D341Med (cell line): ENCODE data around the gene ADCY10.
"Not testable (repeated sequence)": the region's sequence is repeated elsewhere in the genome, so short reads cannot be mapped to it uniquely, and the experiment has no call there.

Experiments used
- DNase-seq: peaks from one replicate; pipeline ENCODE4 v3.0.0; 2012; ENCODE audit warnings: low spot score

Gene ADCY10

DNA sequence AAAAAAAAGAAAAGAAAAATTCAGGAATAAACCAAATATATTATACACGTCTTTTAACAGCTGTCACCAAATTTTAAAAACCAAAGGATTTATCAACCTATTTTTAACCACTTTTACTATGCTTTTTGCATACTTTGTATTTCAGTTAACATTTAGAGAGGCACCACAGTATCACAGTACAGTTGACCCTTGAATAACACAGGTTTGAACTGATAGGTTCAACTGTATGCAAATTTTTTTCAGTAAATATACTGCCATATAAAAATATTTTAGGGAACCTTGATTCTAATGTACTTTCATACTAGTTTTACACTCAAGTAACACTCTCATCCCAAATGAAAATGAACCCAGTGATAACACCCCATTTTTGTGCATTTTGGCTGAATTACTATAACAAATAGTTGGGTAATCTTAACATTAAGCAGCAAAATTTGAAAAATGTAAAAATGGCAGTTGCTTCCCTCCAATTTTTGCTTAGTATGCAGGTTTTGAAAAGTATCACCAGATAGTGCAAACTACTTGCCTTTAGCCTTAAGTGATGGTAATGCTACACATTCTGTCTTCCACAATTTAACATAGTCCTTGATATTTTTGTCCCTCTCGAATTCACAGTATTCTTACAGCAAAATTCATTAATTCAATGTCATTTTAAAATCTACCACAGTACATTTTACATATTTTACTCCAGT is 10.8 kb upstream of the ADCY10 start:
- DNase-seq, result no peak

DNA sequence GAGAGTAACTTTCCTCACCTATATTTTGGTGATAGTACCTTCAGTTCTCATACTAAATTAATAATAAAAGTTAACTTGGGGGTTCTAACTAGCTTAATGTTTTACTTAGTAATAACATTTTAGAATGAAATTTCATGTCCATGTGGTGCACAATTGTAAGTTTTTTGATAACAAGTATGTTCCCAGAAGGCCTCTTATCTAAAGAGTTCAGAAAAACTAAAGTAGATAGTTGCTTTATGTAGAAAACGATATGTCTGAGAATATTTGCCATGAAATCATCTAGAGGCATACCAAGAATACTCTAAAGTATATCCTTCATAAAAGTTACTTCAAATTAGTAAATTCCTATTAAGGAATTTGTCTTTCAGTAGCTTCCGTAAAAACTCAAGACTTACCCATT is 10.2 kb upstream of the ADCY10 start:
- DNase-seq, result no peak

DNA sequence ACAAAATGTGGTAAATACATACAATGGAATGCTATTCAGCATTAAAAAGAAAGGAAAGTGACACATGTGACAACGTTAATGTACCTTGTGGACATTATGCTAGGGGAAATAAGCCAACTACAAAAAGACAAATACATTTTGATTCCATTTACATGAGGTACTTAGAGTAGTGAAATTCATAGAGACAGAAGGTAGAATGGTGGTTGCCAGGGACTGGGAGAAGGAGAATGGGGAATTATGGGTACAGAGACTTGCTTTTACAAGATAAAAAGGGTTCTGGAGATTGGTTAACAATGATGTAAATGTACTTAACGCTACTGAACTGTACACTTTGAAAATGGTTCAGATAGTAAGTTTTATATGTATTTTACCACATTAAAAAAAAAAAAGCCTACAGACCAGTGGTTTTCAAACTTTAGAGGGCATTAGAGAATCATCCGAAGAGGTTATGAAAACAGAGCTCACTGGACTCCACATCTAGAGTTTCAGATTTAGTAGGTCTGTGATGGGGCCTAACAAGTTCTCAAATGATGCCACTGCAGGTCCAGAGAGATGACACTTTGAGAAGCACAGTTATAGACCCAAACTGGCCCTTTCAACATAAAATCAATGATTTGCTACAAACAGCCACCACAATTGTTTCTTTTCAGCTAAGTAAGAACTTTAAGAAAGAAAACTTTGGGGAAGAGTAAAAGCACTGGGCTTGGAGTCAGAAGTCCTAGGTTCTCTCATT is 9.6 kb upstream of the ADCY10 start:
- no peak for DNase-seq

DNA sequence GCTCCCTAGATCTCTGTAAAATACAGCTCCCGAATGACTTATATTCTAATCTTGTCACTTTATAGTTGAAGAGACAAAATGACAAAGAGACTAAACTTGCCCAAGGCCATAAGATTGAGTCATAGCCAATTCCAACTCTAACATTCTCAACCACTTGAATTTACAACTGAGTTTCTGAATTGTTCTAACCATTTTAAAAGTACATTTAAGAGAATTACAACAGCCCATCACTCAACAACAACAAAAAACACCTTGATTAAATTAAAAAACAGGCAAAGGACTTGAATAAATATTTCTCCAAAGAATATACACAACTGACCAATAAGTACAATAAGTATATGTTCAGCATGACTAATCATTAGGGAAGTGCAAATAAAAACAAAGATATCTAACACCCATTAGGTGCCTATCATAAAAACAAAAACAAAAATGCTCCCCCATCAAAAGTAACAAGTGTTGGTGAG is 8.7 kb upstream of the ADCY10 start:
- no peak for DNase-seq

DNA sequence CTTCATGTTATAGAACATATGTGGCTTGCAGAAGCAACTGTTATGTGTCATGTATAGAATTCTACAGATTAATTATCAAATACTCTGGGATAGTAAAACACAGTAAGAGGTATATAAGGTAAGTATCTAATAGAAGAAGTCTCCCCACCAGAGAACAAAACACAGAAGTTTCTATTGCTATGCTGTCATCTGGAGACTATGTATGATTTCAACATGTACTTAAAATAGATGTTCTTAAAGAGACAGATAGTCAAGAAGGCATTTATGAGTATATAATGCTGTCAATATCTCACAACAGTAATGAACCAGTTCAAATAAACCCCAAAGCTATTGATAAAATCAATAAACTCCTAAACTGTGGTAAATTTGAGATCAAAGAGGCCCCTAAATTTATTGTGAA is 8.1 kb upstream of the ADCY10 start:
- no peak for DNase-seq

DNA sequence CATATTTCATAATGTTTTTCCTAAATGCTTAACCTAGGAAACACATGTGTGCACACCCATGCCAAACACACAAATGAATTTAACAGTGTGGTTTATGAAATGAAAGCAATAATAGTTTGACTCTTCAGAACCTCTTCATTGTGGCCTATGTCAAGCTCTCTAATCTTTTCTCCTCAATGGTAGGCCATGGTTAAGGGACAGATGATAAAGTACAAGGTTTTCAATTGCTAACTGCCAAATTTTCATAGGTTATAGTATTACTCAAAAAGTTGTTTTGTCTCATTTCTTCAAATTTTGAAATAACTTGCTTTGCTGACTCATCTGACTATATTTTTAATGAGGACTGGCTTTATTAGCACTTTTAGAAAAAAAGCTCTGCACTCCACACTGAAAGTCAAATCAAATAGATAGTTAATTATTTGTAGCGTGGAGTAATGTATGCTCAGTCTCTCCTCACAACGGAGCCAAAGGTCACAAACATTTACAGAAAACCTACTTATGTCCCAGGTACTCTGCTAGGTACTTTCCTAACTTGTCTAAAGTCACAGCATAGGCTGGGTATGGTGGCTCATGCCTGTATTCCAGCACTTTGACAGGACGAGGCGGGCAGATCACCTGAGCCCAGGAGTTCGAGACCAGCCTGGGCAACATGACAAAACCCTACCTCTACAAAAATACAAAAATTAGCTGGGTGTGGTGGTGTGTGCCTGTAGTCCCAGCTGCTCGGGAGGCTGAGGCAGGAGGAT is 3.0 kb upstream of the ADCY10 start:
- DNase-seq, result no peak

DNA sequence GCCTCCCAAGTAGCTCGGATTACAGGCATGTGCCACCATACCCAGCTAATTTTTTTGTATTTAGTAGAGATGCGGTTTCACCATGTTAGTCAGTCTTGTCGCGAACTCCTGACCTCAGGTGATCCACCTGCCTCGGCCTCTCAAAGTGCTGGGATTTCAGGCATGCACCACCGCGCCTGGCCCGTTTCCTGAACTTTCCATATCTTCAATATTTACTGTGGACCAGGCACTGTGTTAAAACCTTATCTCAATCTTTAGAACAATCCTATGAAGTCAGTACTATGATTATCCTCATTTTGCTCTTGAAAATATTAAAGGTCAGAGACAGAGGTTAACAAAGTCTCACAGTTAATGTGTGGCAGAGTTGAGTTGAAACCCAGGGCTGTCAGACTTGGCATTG is 1.6 kb upstream of the ADCY10 start:
- no peak for DNase-seq

DNA sequence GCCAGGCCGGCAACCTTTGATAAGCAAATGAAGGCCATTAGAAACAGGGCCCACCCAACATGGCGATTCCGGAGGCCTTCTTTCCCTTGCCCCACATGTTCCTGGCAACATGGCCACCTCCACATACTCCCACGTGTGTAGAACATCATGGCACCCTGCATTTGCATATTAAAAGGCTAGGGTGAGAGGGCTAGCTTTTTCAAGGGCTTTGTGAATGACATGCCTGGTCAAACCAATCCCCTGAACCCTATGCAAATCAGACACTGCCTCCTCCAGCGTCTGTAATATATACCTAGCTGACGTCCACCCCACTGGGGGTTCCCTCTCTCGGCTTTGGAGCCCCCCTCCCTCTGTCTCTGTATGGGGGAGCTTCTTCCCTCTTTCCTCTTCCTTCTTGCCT is 1.6 kb downstream of the ADCY10 start:
- no peak for DNase-seq

DNA sequence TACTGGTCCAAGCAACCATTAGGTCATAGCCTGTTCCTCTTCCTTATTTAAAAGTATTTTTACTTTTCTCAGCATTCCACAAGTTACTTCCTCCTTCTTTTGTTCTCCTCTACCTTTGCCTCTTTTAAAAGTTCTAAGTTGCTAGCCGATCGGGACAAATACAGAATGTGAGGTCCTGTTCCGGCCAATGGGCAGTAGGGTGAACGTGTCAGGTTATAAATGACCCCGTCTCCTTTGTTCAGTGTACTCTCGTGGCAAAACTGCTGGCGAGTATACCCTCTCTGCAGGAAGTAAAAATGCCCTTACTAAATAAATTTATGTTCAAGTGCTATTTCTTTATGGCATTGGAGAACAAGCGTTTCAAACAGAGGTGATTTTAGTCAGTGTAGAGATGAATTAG is 2.5 kb downstream of the ADCY10 start:
- DNase-seq, result no peak

DNA sequence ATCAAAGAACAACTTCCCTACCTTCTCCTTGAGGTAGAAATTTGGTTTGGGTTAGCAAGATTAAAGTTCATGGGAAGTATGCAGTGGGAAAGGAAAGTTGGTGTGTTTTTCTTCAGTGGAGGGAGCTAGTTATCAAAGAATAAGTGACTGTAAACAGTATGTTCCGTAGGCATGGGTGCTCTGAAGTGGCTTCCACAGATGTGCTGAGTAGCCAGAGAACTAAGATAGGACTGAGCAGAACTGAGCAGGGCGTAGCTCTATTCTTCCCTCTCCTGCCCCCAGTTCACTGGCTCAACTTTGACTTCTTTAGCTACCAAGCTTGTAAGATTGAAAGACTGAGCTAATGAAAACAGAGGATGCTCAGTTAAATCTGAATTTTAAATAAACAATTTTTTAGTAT is 3.4 kb downstream of the ADCY10 start:
- no peak for DNase-seq

DNA sequence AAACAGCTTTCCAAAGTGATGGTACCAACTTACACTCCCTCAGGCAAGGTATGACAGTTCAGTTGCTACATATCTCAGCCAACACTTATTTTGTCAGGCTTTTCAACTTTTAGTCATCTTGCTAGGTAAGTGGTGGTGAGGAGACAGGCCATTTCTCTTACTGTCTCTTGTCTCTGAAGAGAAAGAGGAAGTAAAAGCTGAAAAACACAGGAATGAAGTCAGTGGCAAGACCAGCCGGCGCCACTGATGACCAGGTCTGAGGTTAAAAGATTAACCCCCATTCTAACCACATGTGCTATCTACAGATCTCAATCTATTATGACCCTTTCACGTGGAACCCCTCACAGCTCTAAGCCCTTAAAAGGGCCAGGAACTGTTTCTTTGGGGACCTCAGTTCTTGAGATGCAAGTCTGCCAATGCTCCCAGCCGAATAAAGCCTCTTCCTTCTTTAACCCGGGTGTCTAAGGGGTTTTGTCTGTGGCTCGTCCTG is 4.2 kb downstream of the ADCY10 start:
- DNase-seq, result no peak

DNA sequence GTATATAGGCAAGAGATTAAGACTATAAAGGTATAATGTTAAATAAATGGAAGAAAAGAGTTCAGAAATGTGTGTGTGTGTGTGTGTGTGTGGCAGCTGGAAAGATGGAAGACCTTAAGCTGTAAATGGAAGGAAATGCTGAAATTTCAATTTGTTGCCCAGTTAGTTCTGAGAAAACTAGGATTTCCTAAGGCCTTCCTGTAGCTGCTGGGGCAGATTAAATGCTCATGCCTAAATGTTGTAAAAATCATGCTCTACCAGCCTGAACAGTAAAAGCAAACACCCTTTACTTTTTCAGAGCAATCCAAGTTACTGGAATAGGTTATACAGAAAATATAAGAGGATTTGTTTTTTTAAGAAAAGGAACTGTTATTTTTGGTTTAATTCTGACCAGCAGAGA is 8.3 kb downstream of the ADCY10 start:
- DNase-seq, result no peak

DNA sequence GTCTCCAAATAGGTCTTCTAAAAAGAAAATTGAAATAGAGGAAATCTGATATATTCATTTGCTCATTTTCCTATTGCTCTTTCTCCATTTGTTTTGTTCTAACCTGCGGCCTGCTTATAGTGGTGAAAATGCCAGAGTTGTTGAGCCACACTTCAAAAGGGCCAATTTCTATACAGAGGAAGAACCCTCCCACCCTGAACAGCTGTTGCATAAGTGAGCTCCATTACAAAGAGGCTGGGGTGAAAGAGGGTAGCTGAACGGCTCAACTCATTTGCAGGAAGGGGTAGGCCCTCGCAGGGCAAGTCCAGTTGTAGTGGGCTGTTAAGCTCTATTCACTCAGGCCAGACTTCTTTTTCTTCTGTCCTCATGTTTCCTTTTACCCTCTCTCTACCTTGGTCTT is 8.8 kb downstream of the ADCY10 start:
- DNase-seq, result no peak

DNA sequence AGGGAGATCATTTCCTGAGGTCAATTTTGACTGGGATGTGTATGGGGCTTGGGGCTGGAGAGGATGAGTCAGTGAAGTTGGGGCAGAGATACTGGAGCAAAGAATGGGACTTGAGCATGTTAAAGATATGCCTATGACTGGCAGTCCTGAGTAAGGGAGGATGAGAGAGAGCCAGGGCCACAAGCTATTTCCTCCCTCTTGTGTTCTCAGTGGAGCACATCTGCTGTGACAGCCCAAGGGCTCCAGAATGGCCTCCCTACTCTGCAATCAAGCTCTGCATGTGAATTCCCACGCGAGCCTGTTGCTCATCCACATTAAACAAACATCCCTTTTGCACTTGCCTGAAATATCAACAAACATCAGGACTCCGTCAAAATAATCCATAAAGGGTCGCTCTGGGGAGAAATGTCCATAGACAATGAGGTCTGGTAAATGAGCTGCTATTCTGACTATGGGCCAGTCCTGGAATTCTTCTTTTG is 9.2 kb downstream of the ADCY10 start:
- no peak for DNase-seq

DNA sequence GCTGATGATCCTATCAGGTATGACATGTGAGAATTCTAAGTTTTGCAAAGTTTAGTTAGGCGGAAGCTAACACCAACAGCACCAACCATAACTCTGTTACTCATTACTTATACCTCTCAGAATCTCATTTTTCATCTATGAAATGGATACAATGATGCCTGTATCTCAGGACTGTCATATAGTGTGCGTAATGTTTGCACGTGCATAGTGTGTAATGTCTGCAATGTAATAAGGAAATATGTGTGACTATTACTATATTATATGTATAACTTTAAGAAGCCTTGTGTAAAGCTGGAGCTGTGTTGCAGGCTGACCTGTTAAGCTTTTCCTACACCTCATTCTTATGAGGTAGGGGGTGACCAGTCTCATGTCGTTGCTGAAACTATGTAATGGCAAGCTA is 13.0 kb downstream of the ADCY10 start:
- DNase-seq, result no peak

DNA sequence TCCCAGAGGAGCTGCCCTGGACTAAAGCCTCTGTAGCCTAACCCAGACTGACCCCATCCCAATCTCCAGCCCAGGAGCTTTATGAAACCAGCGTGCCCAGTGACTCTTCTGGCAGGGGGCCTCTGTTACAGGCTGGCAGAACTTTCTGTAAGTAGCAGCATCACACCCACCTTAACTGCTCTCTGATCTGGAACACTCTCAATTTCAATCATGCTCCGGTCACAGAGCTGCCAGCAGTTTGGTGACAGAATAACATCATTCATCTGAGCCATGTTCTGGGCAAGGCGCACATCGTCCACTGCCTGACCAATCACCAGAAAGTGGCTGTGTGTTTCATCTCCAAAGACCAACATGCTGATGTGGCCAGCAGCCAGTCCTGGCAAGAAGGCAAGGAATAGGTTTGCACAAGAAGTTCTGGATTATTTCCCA is 14.7 kb downstream of the ADCY10 start:
- DNase-seq, result no peak

DNA sequence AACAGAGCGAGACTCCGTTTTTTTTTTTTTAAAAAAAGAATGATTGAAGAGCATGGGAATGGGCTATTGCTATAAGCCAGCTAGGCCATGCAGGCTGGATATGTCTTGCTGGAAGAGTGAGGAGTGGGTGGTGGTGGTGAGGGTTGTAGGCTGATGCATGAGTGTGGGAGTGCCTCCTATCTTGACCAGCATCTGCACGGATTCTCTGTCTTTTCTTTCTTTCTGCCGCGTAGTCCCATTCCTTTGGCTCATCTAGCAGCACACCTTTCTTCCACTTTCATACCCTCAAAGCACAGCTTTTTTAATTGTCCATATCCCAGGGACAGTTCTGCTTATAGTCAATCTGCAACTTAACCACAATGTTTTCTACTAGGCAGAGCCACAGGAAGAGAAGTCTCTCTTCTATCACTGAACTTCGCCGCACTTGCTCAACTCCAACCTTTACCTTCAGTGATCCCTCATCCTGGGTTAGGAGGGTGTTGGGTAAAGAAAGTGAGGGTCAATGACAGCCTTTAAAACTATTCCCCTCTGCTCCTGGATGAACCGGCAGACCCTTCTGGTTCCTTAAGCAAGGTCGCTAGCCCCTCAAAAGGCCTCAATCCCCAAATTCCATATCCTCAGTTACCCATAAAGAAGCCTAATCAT is 15.2 kb downstream of the ADCY10 start:
- no peak for DNase-seq

DNA sequence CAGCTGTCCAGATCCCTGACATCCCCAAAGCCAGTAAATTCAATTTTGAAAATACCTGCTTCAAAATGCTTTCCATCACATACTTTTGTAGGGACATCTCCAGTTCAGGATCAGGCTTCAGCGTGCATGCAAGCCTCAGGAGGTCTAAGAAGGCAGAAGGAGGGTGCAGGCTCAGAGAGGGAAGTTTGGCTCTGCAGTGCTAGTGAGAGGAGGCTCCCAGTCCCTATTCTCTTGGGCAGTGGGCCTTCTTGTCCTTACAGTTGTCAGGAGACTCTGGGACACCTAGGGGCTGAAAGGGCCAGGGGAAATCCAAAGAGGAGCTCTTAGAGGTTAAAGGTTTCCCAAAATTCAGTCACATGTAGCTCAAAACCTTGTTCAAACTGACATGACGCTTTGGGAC is 20.1 kb downstream of the ADCY10 start:
- no peak for DNase-seq

DNA sequence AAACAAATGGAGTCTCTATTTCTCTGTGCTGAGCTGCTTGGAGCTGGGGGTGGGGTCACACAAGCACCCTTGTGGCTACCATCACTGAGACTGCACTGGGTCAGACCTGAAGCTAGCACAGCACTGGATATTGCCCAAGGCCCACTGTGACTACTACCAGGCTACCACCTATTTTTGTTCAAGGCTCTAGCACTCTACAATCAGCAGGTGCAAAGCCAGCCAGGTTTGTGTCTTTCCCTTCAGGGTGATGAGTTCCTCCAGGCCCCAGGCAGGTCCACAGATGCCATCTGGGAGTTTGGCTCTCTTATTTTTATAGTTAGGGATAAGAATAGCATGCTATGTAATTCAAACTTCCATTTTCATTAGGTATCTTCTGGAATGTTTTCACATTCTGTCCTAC is 23.5 kb downstream of the ADCY10 start:
- no peak for DNase-seq

DNA sequence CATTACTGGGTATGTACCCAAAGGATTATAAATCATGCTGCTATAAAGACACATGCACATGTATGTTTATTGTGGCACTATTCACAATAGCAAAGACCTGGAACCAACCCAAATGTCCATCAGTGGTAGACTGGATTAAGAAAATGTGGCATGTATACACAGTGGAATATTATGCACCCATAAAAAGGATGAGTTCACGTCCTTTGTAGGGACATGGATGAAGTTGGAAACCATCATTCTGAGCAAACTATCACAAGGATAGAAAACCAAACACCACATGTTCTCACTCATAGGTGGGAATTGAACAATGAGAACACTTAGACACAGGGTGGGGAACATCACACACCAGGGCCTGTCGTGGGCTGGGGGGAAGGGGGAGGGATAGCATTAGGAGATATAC is 26.7 kb downstream of the ADCY10 start:
- not testable (repeated sequence) for DNase-seq

DNA sequence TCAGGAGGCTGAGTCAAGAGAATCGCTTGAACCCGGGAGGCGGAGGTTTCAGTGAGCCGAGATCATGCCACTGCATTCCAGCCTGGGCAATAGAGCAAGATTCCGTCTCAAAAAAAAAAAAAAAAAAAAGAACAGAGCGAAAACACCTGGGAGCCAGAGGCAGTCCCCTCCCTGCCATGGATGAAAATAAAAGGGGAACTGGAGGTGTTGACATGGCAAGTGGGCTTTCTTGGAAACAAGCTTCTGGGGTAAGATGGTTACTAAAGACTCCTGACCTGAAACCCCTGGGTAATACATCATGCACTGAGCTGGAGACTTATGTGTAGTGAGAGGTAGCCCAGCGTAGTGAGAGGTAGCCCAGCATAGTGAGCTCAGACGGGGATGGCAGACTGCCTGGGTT is 31.6 kb downstream of the ADCY10 start:
- DNase-seq, result no peak

DNA sequence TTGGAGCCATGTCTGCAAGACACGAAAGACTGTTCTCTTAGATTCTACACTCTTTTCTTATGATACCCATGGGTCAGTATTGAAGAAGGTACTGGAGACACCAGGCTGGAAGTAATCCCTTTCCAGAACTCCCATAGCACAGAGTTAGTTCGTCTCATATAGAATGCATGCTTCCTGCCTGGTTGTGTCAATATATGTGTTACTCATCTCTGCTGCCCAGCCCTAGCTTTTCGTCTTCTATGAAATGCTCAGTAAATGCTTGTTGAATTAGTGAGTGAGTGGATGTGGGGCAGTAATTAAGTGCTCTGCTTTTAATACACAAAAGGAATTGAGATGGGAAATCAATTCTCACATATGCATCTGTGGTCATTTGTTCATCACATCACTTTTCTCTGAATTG is 32.1 kb downstream of the ADCY10 start:
- DNase-seq, result no peak
